Measurements from ENCODE around the gene TPRA1.

TPRA1 gene

GRCh38 chr3:127569160-127569559 is 21.4 kb downstream of the TPRA1 start:
- H3K27ac ChIP-seq = no peak overlapping the region
- ChIA-PET POLR2A (ENCODE audit: low non-redundant PET) (no interaction called here), CTCF (no interaction called here)
- DNase-seq (ENCODE audit: low spot score) = no peak
- no peak for TF ChIP-seq CTCF (conservative IDR thresholded peaks at IDR 0.05; ENCODE audit: low read depth)

GRCh38 chr3:127568586-127568985 is 21.9 kb downstream of the TPRA1 start:
- no peak overlapping the region for H3K27ac ChIP-seq
- POLR2A ChIA-PET (ENCODE audit: low non-redundant PET) = no interaction called here
- no peak for TF ChIP-seq CTCF (conservative IDR thresholded peaks at IDR 0.05; ENCODE audit: low read depth)
- no peak for DNase-seq (ENCODE audit: low spot score)
- CTCF ChIA-PET = interaction anchor here (0.6 kb wide), 1 partner anchor 1466 kb away, joined by 3 read pairs; no protein-coding TSS in a partner anchor

GRCh38 chr3:127566833-127567232 is 23.7 kb downstream of the TPRA1 start:
- ChIA-PET POLR2A (ENCODE audit: low non-redundant PET) (no interaction called here), CTCF (no interaction called here)
- TF ChIP-seq CTCF (conservative IDR thresholded peaks at IDR 0.05; ENCODE audit: low read depth) = no peak
- H3K27ac ChIP-seq = no peak overlapping the region
- DNase-seq (ENCODE audit: low spot score) = no peak

GRCh38 chr3:127565711-127566110 is 24.8 kb downstream of the TPRA1 start:
- CTCF ChIA-PET = interaction anchor here (0.8 to 1.9 kb wide), 3 partner anchors 10 to 217 kb away, joined by 3 to 13 read pairs (median 11); no protein-coding TSS in a partner anchor
- no peak overlapping the region for H3K27ac ChIP-seq
- TF ChIP-seq CTCF (conservative IDR thresholded peaks at IDR 0.05; ENCODE audit: low read depth) = no peak
- POLR2A ChIA-PET (ENCODE audit: low non-redundant PET) = no interaction called here
- DNase-seq (ENCODE audit: low spot score) = no peak

GRCh38 chr3:127560051-127560787 is 30.3 kb downstream of the TPRA1 start:
- no peak for DNase-seq (ENCODE audit: low spot score)
- no peak overlapping the region for H3K27ac ChIP-seq
- TF ChIP-seq CTCF (conservative IDR thresholded peaks at IDR 0.05; ENCODE audit: low read depth) = no peak
- ChIA-PET POLR2A (ENCODE audit: low non-redundant PET) (no interaction called here), CTCF (no interaction called here)

GRCh38 chr3:127556565-127556964 is 34.0 kb downstream of the TPRA1 start:
- no peak for DNase-seq (ENCODE audit: low spot score)
- TF ChIP-seq CTCF (conservative IDR thresholded peaks at IDR 0.05; ENCODE audit: low read depth) = no peak
- ChIA-PET POLR2A (ENCODE audit: low non-redundant PET) (no interaction called here), CTCF (no interaction called here)
- no peak overlapping the region for H3K27ac ChIP-seq

Measured in RWPE1 (cell line).